Measurements from ENCODE around the gene HMGCL.
"Not testable (repeated sequence)": the region's sequence is repeated elsewhere in the genome, so short reads cannot be mapped to it uniquely, and the experiment has no call there.

Gene HMGCL

GRCh38 chr1:23810818-23811540, 14.2 kb downstream of the HMGCL start:
- Mint-ChIP-seq H3K27me3 (no peaks in the 10 kb centered on the region), H3K4me3 (no peak overlapping the region), H3K36me3 (peaks cover 2% of the 10 kb centered on the region), H3K4me1 (ENCODE audit: low read depth) (peaks cover 10% of the 10 kb centered on the region), H3K27ac (peak overlapping the region; percentile 46), H3K9me3 (ENCODE audit: low read depth) (no peaks in the 10 kb centered on the region)

GRCh38 chr1:23809751-23810171, 15.5 kb downstream of the HMGCL start:
- H3K36me3 Mint-ChIP-seq: peaks cover 2% of the 10 kb centered on the region
- no peaks in the 10 kb centered on the region for H3K27me3 Mint-ChIP-seq
- H3K4me3 Mint-ChIP-seq: no peak overlapping the region
- H3K9me3 Mint-ChIP-seq (ENCODE audit: low read depth): no peaks in the 10 kb centered on the region
- H3K27ac Mint-ChIP-seq: no peak overlapping the region
- H3K4me1 Mint-ChIP-seq (ENCODE audit: low read depth): peaks cover 10% of the 10 kb centered on the region

GRCh38 chr1:23807453-23807852, 17.8 kb downstream of the HMGCL start:
- Mint-ChIP-seq H3K9me3 (ENCODE audit: low read depth) (no peaks in the 10 kb centered on the region), H3K4me1 (ENCODE audit: low read depth) (peaks cover 10% of the 10 kb centered on the region), H3K27ac (no peak overlapping the region), H3K27me3 (no peaks in the 10 kb centered on the region), H3K4me3 (no peak overlapping the region), H3K36me3 (peaks cover 2% of the 10 kb centered on the region)

GRCh38 chr1:23806280-23806679, 18.9 kb downstream of the HMGCL start:
- H3K4me3 Mint-ChIP-seq: no peak overlapping the region
- H3K27ac Mint-ChIP-seq: no peak overlapping the region
- no peaks in the 10 kb centered on the region for H3K27me3 Mint-ChIP-seq
- peaks cover 2% of the 10 kb centered on the region for H3K36me3 Mint-ChIP-seq
- no peaks in the 10 kb centered on the region for H3K9me3 Mint-ChIP-seq (ENCODE audit: low read depth)
- peaks cover 10% of the 10 kb centered on the region for H3K4me1 Mint-ChIP-seq (ENCODE audit: low read depth)

GRCh38 chr1:23805025-23805424, 20.2 kb downstream of the HMGCL start:
- Mint-ChIP-seq H3K4me1 (ENCODE audit: low read depth) (peaks cover 7% of the 10 kb centered on the region), H3K9me3 (ENCODE audit: low read depth) (no peaks in the 10 kb centered on the region), H3K27ac (no peak overlapping the region), H3K36me3 (peaks cover 2% of the 10 kb centered on the region), H3K27me3 (no peaks in the 10 kb centered on the region), H3K4me3 (no peak overlapping the region)

GRCh38 chr1:23804183-23804835, 20.9 kb downstream of the HMGCL start:
- Mint-ChIP-seq H3K27ac (no peak overlapping the region), H3K4me3 (no peak overlapping the region), H3K9me3 (ENCODE audit: low read depth) (no peaks in the 10 kb centered on the region), H3K4me1 (ENCODE audit: low read depth) (peaks cover 6% of the 10 kb centered on the region), H3K36me3 (peaks cover 2% of the 10 kb centered on the region), H3K27me3 (no peaks in the 10 kb centered on the region)

- Mint-ChIP-seq H3K4me3 (no peak overlapping the region), H3K4me1 (ENCODE audit: low read depth) (peaks cover 9% of the 10 kb centered on the region), H3K36me3 (peaks cover 2% of the 10 kb centered on the region)
Measured at GRCh38 chr1:23803674-23804073, 21.6 kb downstream of the HMGCL start.

GRCh38 chr1:23802809-23803342, 22.4 kb downstream of the HMGCL start:
- peak overlapping the region; percentile 98 for H3K4me3 Mint-ChIP-seq
- not testable (repeated sequence) for H3K27me3 Mint-ChIP-seq; H3K9me3 Mint-ChIP-seq (ENCODE audit: low read depth); H3K4me1 Mint-ChIP-seq (ENCODE audit: low read depth); H3K36me3 Mint-ChIP-seq
- peak overlapping the region; percentile 61 for H3K27ac Mint-ChIP-seq

More at GRCh38 chr1:23803674-23804073, 21.6 kb downstream of the HMGCL start:
- Mint-ChIP-seq H3K27ac (no peak overlapping the region), H3K27me3 (no peaks in the 10 kb centered on the region), H3K9me3 (ENCODE audit: low read depth) (no peaks in the 10 kb centered on the region)

GRCh38 chr1:23801876-23802275, 23.4 kb downstream of the HMGCL start:
- H3K27me3 Mint-ChIP-seq: no peaks in the 10 kb centered on the region
- H3K9me3 Mint-ChIP-seq (ENCODE audit: low read depth): no peaks in the 10 kb centered on the region
- H3K36me3 Mint-ChIP-seq: peaks cover 2% of the 10 kb centered on the region
- peaks cover 9% of the 10 kb centered on the region for H3K4me1 Mint-ChIP-seq (ENCODE audit: low read depth)
- no peak overlapping the region for H3K27ac Mint-ChIP-seq
- peak overlapping the region; percentile 98 for H3K4me3 Mint-ChIP-seq

GRCh38 chr1:23801338-23801748, 23.9 kb downstream of the HMGCL start:
- Mint-ChIP-seq H3K9me3 (ENCODE audit: low read depth) (no peaks in the 10 kb centered on the region), H3K4me3 (peak overlapping the region; percentile 98), H3K27me3 (no peaks in the 10 kb centered on the region), H3K36me3 (no peaks in the 10 kb centered on the region), H3K4me1 (ENCODE audit: low read depth) (peaks cover 9% of the 10 kb centered on the region), H3K27ac (peak overlapping the region; percentile 76)

GRCh38 chr1:23800400-23801337, 24.6 kb downstream of the HMGCL start, which contains the start of gene GALE:
GALE (minus strand) TSS chr1:23800754; CDS start chr1:23799007, 1,747 bp downstream.
- Mint-ChIP-seq H3K4me1 (ENCODE audit: low read depth) (peaks cover 9% of the 10 kb centered on the region), H3K4me3 (peak within 1 kb of the TSS; percentile 98), H3K27me3 (no peaks in the 10 kb centered on the region), H3K36me3 (no peaks in the 10 kb centered on the region), H3K27ac (peak within 1 kb of the TSS; percentile 81), H3K9me3 (ENCODE audit: low read depth) (no peaks in the 10 kb centered on the region)

GRCh38 chr1:23799570-23800399, 25.4 kb downstream of the HMGCL start:
- H3K27ac Mint-ChIP-seq: peak overlapping the region; percentile 81
- no peaks in the 10 kb centered on the region for H3K9me3 Mint-ChIP-seq (ENCODE audit: low read depth)
- H3K27me3 Mint-ChIP-seq: no peaks in the 10 kb centered on the region
- H3K4me1 Mint-ChIP-seq (ENCODE audit: low read depth): peaks cover 10% of the 10 kb centered on the region
- H3K36me3 Mint-ChIP-seq: peaks cover 2% of the 10 kb centered on the region
- peak overlapping the region; percentile 98 for H3K4me3 Mint-ChIP-seq

GRCh38 chr1:23799255-23799569, 26.0 kb downstream of the HMGCL start:
- Mint-ChIP-seq H3K36me3 (peaks cover 2% of the 10 kb centered on the region), H3K9me3 (ENCODE audit: low read depth) (no peaks in the 10 kb centered on the region), H3K4me1 (ENCODE audit: low read depth) (peaks cover 10% of the 10 kb centered on the region), H3K4me3 (peak overlapping the region; percentile 98), H3K27me3 (no peaks in the 10 kb centered on the region), H3K27ac (no peak overlapping the region)

GRCh38 chr1:23798662-23799142, 26.5 kb downstream of the HMGCL start:
- Mint-ChIP-seq H3K4me1 (ENCODE audit: low read depth) (peaks cover 10% of the 10 kb centered on the region), H3K36me3 (peaks cover 2% of the 10 kb centered on the region), H3K9me3 (ENCODE audit: low read depth) (no peaks in the 10 kb centered on the region), H3K27ac (peak overlapping the region; percentile 10), H3K27me3 (no peaks in the 10 kb centered on the region), H3K4me3 (peak overlapping the region; percentile 98)
